ENCODE measurements around the gene EFR3B. TPM values are rescaled to one million over a fixed set of nuclear protein-coding genes. Genes with fewer than 3 reads are reported as not detected.

EFR3B gene
- total and polyA plus RNA-seq, 4 donors, result 0.68 to 6.1 (median 3.6) TPM

GRCh38 chr2:25043241-25043867 is 1.5 kb downstream of the EFR3B start:
- H3K27me3 ChIP-seq (ENCODE audit: control insufficient read depth in 3 of 3, insufficient read depth in 3 of 3, low read length in 2 of 3), result no peaks in the 10 kb centered on the region
- WGBS, 2 donors, result 26 to 38% methylated on average over 8 of the region's 8 CpGs
- no peaks in the 10 kb centered on the region for H3K36me3 ChIP-seq (ENCODE audit: control insufficient read depth in 4 of 4, insufficient read depth in 4 of 4, low read length in 4 of 4)
- DNase-seq (peak in 2 of 3 donors; percentile 21 to 28), ATAC-seq (ENCODE audit: insufficient read depth, low FRiP score) (no peak)
- H3K27ac ChIP-seq (ENCODE audit: low read depth in 1 of 2, low read length in 1 of 2), result no peak overlapping the region
- TF ChIP-seq CTCF (IDR thresholded peaks at IDR 0.05; ENCODE audit: control extremely low read depth, extremely low read depth), result no peak
- no peak overlapping the region for H3K4me3 ChIP-seq
- H3K9me3 ChIP-seq (ENCODE audit: control insufficient read depth in 4 of 4, insufficient read depth in 3 of 4, low read length in 3 of 4), result no peaks in the 10 kb centered on the region
- peak overlapping the region in 1 of 2 donors; percentile 14 for H3K9ac ChIP-seq (ENCODE audit: insufficient read depth in 1 of 2, low read length in 2 of 2)
- H3K4me1 ChIP-seq (ENCODE audit: control insufficient read depth in 5 of 5, insufficient read depth in 5 of 5, low read length in 5 of 5), result peaks cover 0 to 17% (median 8%) of the 10 kb centered on the region in 5 donors

DNA sequence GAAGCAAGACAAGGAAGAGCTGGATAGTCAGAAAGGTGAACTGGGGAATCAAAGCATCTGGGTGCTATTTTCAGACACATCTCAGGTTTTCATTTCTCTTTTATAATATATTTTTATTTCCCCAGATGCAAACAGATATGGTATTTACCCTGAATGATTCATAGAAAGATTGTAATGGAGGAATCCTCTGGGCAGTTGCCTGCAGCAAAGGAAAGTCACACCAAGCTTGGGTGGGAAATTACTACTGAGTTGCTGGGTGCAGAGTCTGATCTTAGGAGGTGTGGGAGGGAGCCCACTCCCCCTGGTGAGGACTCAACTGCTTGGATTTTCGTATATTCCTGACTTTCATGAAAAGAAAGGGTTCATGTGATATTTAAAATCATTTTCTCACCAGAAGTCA is 2.1 kb downstream of the EFR3B start:
- H3K27me3 ChIP-seq (ENCODE audit: control insufficient read depth in 3 of 3, insufficient read depth in 3 of 3, low read length in 2 of 3), result no peaks in the 10 kb centered on the region

DNA sequence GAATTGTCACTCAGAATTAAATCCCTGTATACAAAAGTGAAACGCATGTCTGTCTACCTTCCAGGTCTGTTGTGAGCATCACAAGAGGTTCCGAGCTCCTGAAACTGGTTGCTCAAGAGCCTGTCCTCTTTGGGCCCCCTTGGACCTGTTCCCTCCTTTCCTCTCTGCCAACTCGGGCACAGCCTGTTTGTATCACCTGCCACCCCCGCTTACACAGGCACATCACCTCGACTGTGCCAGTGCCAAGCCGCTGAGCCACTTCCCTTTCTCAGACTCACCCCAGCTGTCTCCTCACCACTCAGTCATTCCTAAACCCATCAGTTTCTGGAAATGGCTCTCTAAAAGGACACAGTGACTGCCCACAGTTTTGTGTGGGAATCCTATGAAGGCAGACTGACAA is 3.1 kb downstream of the EFR3B start:
- no peak overlapping the region for H3K9ac ChIP-seq (ENCODE audit: insufficient read depth in 1 of 2, low read length in 2 of 2)
- H3K27ac ChIP-seq (ENCODE audit: low read depth in 1 of 2, low read length in 1 of 2), result no peak overlapping the region
- no peak overlapping the region for H3K4me3 ChIP-seq
- H3K4me1 ChIP-seq (ENCODE audit: control insufficient read depth in 5 of 5, insufficient read depth in 5 of 5, low read length in 5 of 5), result peaks cover 0 to 17% (median 8%) of the 10 kb centered on the region in 5 donors
- no peak for ATAC-seq (ENCODE audit: insufficient read depth, low FRiP score)
- no peaks in the 10 kb centered on the region for H3K27me3 ChIP-seq (ENCODE audit: control insufficient read depth in 3 of 3, insufficient read depth in 3 of 3, low read length in 2 of 3)
- TF ChIP-seq CTCF (IDR thresholded peaks at IDR 0.05; ENCODE audit: control extremely low read depth, extremely low read depth), result no peak
- H3K36me3 ChIP-seq (ENCODE audit: control insufficient read depth in 4 of 4, insufficient read depth in 4 of 4, low read length in 4 of 4), result no peaks in the 10 kb centered on the region
- no peaks in the 10 kb centered on the region for H3K9me3 ChIP-seq (ENCODE audit: control insufficient read depth in 4 of 4, insufficient read depth in 3 of 4, low read length in 3 of 4)
- DNase-seq, result no peak
- 41 to 52% methylated on average over 6 of the region's 6 CpGs for WGBS, 2 donors

More for the DNA sequence above, 2.1 kb downstream of the EFR3B start:
- H3K4me1 ChIP-seq (ENCODE audit: control insufficient read depth in 5 of 5, insufficient read depth in 5 of 5, low read length in 5 of 5), result peaks cover 0 to 17% (median 8%) of the 10 kb centered on the region in 5 donors
- no peak overlapping the region for H3K27ac ChIP-seq (ENCODE audit: low read depth in 1 of 2, low read length in 1 of 2)
- 90 to 92% methylated on average over 1 of the region's 1 CpG for WGBS, 2 donors
- DNase-seq, result no peak
- H3K36me3 ChIP-seq (ENCODE audit: control insufficient read depth in 4 of 4, insufficient read depth in 4 of 4, low read length in 4 of 4), result no peaks in the 10 kb centered on the region
- TF ChIP-seq CTCF (IDR thresholded peaks at IDR 0.05; ENCODE audit: control extremely low read depth, extremely low read depth), result no peak
- no peak for ATAC-seq (ENCODE audit: insufficient read depth, low FRiP score)
- no peaks in the 10 kb centered on the region for H3K9me3 ChIP-seq (ENCODE audit: control insufficient read depth in 4 of 4, insufficient read depth in 3 of 4, low read length in 3 of 4)
- no peak overlapping the region for H3K9ac ChIP-seq (ENCODE audit: insufficient read depth in 1 of 2, low read length in 2 of 2)
- H3K4me3 ChIP-seq, result no peak overlapping the region

DNA sequence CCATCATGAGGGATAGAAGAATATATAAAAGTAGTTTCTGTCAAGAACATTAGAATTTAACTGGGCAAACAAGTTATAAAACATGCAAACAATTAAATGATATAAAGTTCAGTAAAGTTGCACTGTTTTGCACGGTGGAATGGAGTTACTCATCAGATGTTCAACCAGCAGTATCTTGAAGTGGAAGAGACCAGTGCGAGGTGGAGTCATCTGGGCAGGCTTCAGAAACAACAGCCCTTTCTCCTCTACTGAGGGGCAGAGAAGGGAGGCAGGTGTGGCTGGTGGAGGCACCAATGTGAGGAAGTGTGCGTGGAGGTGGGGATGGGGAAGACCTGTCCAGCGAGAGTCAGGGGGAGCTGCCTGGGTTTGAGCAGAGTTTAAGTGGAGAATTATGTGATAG is 7.5 kb downstream of the EFR3B start:
- ATAC-seq (ENCODE audit: insufficient read depth, low FRiP score), result no peak
- WGBS, 2 donors, result 93% methylated on average over 4 of the region's 4 CpGs
- H3K27me3 ChIP-seq (ENCODE audit: control insufficient read depth in 3 of 3, insufficient read depth in 3 of 3, low read length in 2 of 3), result no peaks in the 10 kb centered on the region
- peaks cover 0 to 3% (median 0%) of the 10 kb centered on the region in 5 donors for H3K4me1 ChIP-seq (ENCODE audit: control insufficient read depth in 5 of 5, insufficient read depth in 5 of 5, low read length in 5 of 5)
- H3K36me3 ChIP-seq (ENCODE audit: control insufficient read depth in 4 of 4, insufficient read depth in 4 of 4, low read length in 4 of 4), result no peaks in the 10 kb centered on the region
- no peak overlapping the region for H3K27ac ChIP-seq (ENCODE audit: low read depth in 1 of 2, low read length in 1 of 2)
- H3K4me3 ChIP-seq, result no peak overlapping the region
- H3K9ac ChIP-seq (ENCODE audit: insufficient read depth in 1 of 2, low read length in 2 of 2), result no peak overlapping the region
- no peaks in the 10 kb centered on the region for H3K9me3 ChIP-seq (ENCODE audit: control insufficient read depth in 4 of 4, insufficient read depth in 3 of 4, low read length in 3 of 4)
- no peak for TF ChIP-seq CTCF (IDR thresholded peaks at IDR 0.05; ENCODE audit: control extremely low read depth, extremely low read depth)
- DNase-seq, result no peak
